GM20000 (cell line): Measurements from ENCODE around the gene SLAMF1.
A peak's percentile ranks its signal among the peaks of the same experiment; 100 is the strongest.

Experiments used
- DNase-seq: peaks from one replicate; pipeline ENCODE4 v3.0.0; 2012; ENCODE audit warnings: low spot score
- CTCF ChIP-seq: IDR thresholded peaks from 2 replicates; pipeline ENCODE4 v1.5.1; 2012; ENCODE audit warnings: mild to moderate bottlenecking, control low read depth; ENCODE audit errors: extremely low read depth, missing control alignments

SLAMF1 gene

GRCh38 chr1:160670701-160671100 lies 23.9 kb upstream of the SLAMF1 start:
- no peak for TF ChIP-seq CTCF
- no peak for DNase-seq

GRCh38 chr1:160669802-160670201 lies 23.0 kb upstream of the SLAMF1 start:
- no peak for DNase-seq
- TF ChIP-seq CTCF: no peak

GRCh38 chr1:160669276-160669675 lies 22.4 kb upstream of the SLAMF1 start:
- DNase-seq: no peak
- TF ChIP-seq CTCF: no peak

GRCh38 chr1:160667896-160668295 lies 21.1 kb upstream of the SLAMF1 start:
- DNase-seq: no peak

GRCh38 chr1:160666079-160666442 lies 19.2 kb upstream of the SLAMF1 start:
- no peak for DNase-seq
- TF ChIP-seq CTCF: no peak

More at GRCh38 chr1:160667896-160668295, 21.1 kb upstream of the SLAMF1 start:
- no peak for TF ChIP-seq CTCF

GRCh38 chr1:160665330-160666078 lies 18.7 kb upstream of the SLAMF1 start:
- DNase-seq: no peak
- TF ChIP-seq CTCF: no peak

GRCh38 chr1:160664573-160665051 lies 17.8 kb upstream of the SLAMF1 start:
- peak; percentile 50 for DNase-seq
- TF ChIP-seq CTCF: no peak
